ENCODE data around the gene ITM2C. TPM values are rescaled to one million over a fixed set of nuclear protein-coding genes. Genes with fewer than 3 reads are reported as not detected.

ITM2C gene
- total and polyA plus RNA-seq, 2 of the 13 experiments (the other 11 are each of a cell fraction or from before 2014, with no cell fraction given): 70.5 to 270 TPM

- H3K27ac ChIP-seq (ENCODE audit: extremely low read length, insufficient read depth, low read length): no peak overlapping the region
- intact Hi-C loops (cut with micrococcal nuclease; ENCODE audit: unreplicated experiment): no loop called here
- H3K9ac ChIP-seq (ENCODE audit: insufficient read depth, low read depth, low read length): no peak overlapping the region
- H4K20me1 ChIP-seq (ENCODE audit: insufficient read depth, low read length): no peaks in the 10 kb centered on the region
- FAIRE-seq: no peak
- no peak overlapping the region; a peak in 1 of 6 replicates for H3K4me3 ChIP-seq (replicated peaks in 1 of 3; ENCODE audit: insufficient read depth in 1 of 3, low read depth in 2 of 3, low read length in 3 of 3)
- no peak for DNase-seq (ENCODE audit: low spot score)
- H3K79me2 ChIP-seq (ENCODE audit: insufficient read depth, low read length): no peaks in the 10 kb centered on the region
- ChIA-PET POLR2A (interaction anchor here (1.4 kb wide), 1 partner anchor 142 kb away, joined by 5 read pairs; no protein-coding TSS in a partner anchor), CTCF (ENCODE audit: low intra/inter-chr PET ratio, low total read pairs) (no interaction called here)
- H3K4me1 ChIP-seq (ENCODE audit: insufficient read depth, low read length): peaks cover 24% of the 10 kb centered on the region
- H3K27me3 ChIP-seq (ENCODE audit: control insufficient read depth in 1 of 2, insufficient read depth in 2 of 2, low read length in 2 of 2): peaks cover 10 to 86% of the 10 kb centered on the region in 2 experiments; a peak in 4 of 5 replicates
- no peak overlapping the region for H2AFZ ChIP-seq (ENCODE audit: low read length)
- peak; percentile 15; the same call in 2 of the 3 replicates for ATAC-seq
- TF ChIP-seq GABPA (IDR thresholded peaks at IDR 0.05; ENCODE audit: low read depth, low read length) (no peak), GABPA (CRISPR knock-in tag; IDR thresholded peaks at IDR 0.05; ENCODE audit: low read depth) (no peak), FOXP1 (IDR thresholded peaks at IDR 0.05) (no peak), FOXP1 (CRISPR knock-in tag; IDR thresholded peaks at IDR 0.05) (no peak), BHLHE40 (IDR thresholded peaks at IDR 0.05; ENCODE audit: low read length) (no peak), MIXL1 (CRISPR knock-in tag; IDR thresholded peaks at IDR 0.05) (no peak), SMC3 (IDR thresholded peaks at IDR 0.05; ENCODE audit: low read length) (no peak), CHD4 (IDR thresholded peaks at IDR 0.05; ENCODE audit: borderline replicate concordance, low read length) (no peak), CEBPB (IDR thresholded peaks at IDR 0.05; ENCODE audit: borderline replicate concordance, low read depth, low read length) (no peak), ZNF362 (CRISPR knock-in tag; IDR thresholded peaks at IDR 0.05; ENCODE audit: borderline replicate concordance) (no peak), BCLAF1 (IDR thresholded peaks at IDR 0.05) (no peak), ZNF138 (CRISPR knock-in tag; IDR thresholded peaks at IDR 0.05; ENCODE audit: low read depth) (no peak)
- in situ Hi-C loops (cut with HindIII; ENCODE audit: extremely low pct_ligation_motif_present, low pct_unique_long_range_greater_than_20kb): no loop called here
- H3K36me3 ChIP-seq (replicated peaks in 1 of 2; ENCODE audit: control insufficient read depth in 1 of 2, insufficient read depth in 2 of 2, low read length in 2 of 2): no peaks in the 10 kb centered on the region
- H3K4me2 ChIP-seq (ENCODE audit: low read depth, low read length): no peak overlapping the region
- no TSS peak for BruUV-seq (replicated peaks)
- no peaks in the 10 kb centered on the region for H3K9me3 ChIP-seq (ENCODE audit: low read length)
- 23% methylated on average over 6 of the region's 6 CpGs for WGBS (ENCODE audit: low lambda C conversion rate)
These were observed 43.4 kb downstream of the ITM2C start for GRCh38 chr2:230908092-230908594.
